Muscle of arm (tissue), 12 donors: Measurements from ENCODE around the gene SEMA4A. TPM values are rescaled to one million over a fixed set of nuclear protein-coding genes. Genes with fewer than 3 reads are reported as not detected.

Experiments used
- DNase-seq: peaks from one replicate; pipeline ENCODE4 v3.0.0-alpha.2; 2013
- polyA plus RNA-seq, 12 donors: library from polyadenylated mRNA; unstranded; fragments of 120-200 nt; gene quantifications; one replicate each; pipeline ENCODE4 v1.2.1, GENCODE V29; 2013; ENCODE audit not compliant: insufficient read length in 12 of 12

Gene SEMA4A
- polyA plus RNA-seq, 12 donors = 2.2 to 16.5 (median 3.4) TPM; not detected in 1

- DNase-seq = no peak
Observed at GRCh38 chr1:156134716-156135435, 18.5 kb upstream of the SEMA4A start.

- no peak for DNase-seq
Observed at GRCh38 chr1:156135930-156136871, 17.2 kb upstream of the SEMA4A start.

- DNase-seq = no peak
Observed at GRCh38 chr1:156136970-156137483, 16.4 kb upstream of the SEMA4A start.

- DNase-seq = no peak
Observed at GRCh38 chr1:156138458-156138867, 14.9 kb upstream of the SEMA4A start.

GRCh38 chr1:156140879-156141707 is 12.3 kb upstream of the SEMA4A start:
- no peak for DNase-seq

- DNase-seq = no peak
Observed at GRCh38 chr1:156143765-156144489, 9.5 kb upstream of the SEMA4A start.

- DNase-seq = no peak
Observed at GRCh38 chr1:156144742-156145141, 8.6 kb upstream of the SEMA4A start.

- no peak for DNase-seq
Observed at GRCh38 chr1:156145650-156146019, 7.8 kb upstream of the SEMA4A start.

GRCh38 chr1:156146020-156146768 is 7.2 kb upstream of the SEMA4A start:
- DNase-seq = peak; percentile 80

- no peak for DNase-seq
Observed at GRCh38 chr1:156146769-156147405, 6.5 kb upstream of the SEMA4A start.

GRCh38 chr1:156148216-156148615 is 5.2 kb upstream of the SEMA4A start:
- no peak for DNase-seq

- no peak for DNase-seq
Observed at GRCh38 chr1:156149374-156150332, 3.7 kb upstream of the SEMA4A start.

GRCh38 chr1:156150333-156151011 is 2.9 kb upstream of the SEMA4A start:
- DNase-seq = no peak

- DNase-seq = no peak
Observed at GRCh38 chr1:156151093-156151688, 2.2 kb upstream of the SEMA4A start.

GRCh38 chr1:156152628-156153027 is 757 bp upstream of the SEMA4A start:
- no peak for DNase-seq

GRCh38 chr1:156154317-156154749 is 948 bp downstream of the SEMA4A start:
- DNase-seq = no peak

GRCh38 chr1:156155756-156156510 is 2.5 kb downstream of the SEMA4A start:
- DNase-seq = no peak
